Suppressor macrophage treated with lipopolysaccharide for 4 hours (primary cell): ENCODE results near the gene ABCD1.
"Not testable (repeated sequence)": the region's sequence is repeated elsewhere in the genome, so short reads cannot be mapped to it uniquely, and the experiment has no call there.

Experiments used
- DNase-seq: peaks from one replicate; pipeline ENCODE4 v3.0.0-alpha.2; 2020

ABCD1 gene

DNA sequence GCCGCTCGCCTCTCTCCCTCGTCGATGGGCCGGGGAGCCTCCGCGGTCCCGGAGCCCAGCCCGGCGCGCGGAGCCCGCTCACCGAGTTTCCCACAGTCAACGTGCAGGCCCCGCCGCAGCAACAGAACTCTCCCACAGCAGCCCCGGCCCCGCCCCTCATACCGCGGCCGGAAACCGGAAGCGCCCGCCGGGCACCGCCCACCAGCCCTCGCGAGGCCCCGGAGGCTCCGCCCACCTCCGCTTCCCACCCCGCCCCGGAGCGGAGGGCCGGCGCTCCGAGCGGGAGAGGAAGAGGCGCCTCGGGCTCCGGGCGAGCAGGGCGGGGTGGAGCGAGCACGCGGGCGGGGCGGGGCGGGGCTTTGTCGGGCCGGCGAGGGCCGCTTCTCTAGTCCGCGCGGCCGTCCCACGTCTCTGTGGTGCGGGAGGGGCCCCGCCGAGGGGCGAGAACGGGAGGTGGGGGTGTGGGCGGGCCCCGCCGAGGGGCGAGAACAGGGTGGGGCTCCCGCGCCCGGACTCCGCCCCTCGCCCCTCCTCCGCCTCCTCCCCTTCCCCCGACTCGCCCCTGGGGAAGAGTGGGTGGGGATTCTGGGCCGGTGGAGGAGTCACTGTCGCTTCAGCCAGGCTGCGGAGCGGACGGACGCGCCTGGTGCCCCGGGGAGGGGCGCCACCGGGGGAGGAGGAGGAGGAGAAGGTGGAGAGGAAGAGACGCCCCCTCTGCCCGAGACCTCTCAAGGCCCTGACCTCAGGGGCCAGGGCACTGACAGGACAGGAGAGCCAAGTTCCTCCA lies at the start of gene ABCD1, which contains the start of gene BCAP31:
Gene ABCD1 (plus strand): TSS at position 605 of the 787 bp plus-strand sequence. CDS start 411 bp downstream, outside the sequence.
Gene BCAP31 (minus strand): TSS at position 136 of the 787 bp plus-strand sequence. CDS start 1,143 bp downstream, outside the sequence.
- DNase-seq = peak; percentile 94

DNA sequence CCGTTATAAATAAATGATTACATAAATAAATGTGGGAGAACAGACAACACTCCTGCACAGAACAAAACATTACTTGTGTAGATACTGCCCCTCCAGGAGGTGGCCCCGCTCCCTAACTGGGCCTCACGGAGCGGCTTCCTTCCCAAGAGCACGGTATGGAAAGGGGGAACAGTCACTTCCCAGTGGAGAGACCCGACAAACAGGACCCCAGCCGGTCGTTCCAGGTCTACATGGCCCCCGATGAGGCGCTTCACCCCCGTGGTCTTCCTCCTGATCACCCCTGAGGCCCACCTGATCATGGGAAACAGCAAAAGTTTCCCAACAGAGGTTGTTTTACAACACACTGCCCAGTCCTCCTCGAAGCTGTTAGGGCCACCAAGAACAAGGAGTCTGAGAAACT lies 43.5 kb upstream of the ABCD1 start:
- DNase-seq = no peak

DNA sequence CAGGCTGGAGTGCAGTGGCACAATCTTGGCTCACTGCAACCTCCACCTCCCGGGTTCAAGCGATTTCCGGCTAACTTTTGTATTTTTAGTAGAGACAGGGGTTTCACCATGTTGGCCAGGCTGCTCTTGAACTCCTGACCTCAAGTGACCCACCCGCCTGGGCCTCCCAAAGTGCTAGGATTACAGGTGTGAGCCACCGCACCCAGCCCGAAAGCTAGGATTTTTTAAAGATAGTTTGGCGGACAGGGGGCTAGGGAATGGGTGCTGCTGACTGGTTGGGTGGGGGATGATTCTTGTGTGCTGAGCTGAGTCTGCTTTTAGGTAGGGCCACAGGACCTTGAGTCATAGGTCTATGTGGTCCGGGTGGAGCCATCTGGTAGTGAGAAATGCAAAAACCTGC lies 41.2 kb upstream of the ABCD1 start:
- DNase-seq = not testable (repeated sequence)

DNA sequence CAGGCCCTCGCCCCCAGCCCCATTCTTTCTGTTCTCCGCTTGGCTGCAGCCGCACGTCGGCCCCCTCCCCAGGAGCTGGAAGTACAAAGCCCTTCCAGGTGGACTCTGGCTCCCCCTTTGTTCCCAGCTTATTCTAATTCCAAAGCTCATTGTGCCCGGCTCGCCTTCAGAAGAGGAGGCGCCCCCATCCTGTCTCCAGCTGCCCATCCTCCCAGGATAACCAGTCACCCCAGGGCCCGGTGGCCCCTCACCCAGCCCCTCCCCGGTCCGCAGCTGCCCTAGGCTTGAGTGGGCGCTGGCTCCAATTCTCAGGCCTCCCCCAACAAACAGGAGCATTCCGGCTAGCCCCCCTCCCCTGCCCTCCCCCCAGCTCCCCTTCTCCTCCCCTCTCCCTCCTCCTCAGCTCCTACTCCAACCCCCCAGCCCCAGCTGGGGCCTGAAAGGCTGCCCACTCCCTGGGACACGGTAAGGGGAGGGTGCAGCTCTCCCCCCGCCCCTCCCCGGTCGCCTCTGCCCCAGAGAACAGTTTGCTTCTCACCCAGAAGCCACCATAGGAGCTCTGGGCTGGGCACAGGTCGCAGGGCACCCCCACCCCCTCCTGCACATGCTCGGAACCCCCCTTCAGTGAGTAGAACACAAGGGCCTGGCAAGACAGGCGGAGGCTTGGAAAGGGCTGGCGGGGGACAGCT lies 40.0 kb upstream of the ABCD1 start:
- DNase-seq = no peak

DNA sequence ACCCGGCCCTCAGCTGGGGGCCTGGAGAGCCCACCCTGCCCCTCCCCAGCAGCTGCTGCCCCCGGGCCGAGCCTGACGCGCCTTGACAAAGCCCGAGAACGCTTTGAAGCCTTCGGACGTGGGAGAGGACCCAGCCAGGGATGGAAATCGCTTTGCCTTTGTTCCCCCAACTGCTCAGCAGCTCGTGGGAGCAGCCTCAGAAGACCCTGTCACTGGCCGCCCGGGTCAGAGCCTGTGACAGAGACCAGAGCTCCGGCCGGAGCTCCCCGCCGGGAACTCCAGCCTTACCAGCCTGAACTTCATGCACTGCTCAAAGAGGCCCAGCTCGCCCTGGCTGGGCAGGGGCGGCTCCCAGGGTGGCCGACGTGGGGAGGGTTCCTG lies 39.5 kb upstream of the ABCD1 start:
- no peak for DNase-seq

DNA sequence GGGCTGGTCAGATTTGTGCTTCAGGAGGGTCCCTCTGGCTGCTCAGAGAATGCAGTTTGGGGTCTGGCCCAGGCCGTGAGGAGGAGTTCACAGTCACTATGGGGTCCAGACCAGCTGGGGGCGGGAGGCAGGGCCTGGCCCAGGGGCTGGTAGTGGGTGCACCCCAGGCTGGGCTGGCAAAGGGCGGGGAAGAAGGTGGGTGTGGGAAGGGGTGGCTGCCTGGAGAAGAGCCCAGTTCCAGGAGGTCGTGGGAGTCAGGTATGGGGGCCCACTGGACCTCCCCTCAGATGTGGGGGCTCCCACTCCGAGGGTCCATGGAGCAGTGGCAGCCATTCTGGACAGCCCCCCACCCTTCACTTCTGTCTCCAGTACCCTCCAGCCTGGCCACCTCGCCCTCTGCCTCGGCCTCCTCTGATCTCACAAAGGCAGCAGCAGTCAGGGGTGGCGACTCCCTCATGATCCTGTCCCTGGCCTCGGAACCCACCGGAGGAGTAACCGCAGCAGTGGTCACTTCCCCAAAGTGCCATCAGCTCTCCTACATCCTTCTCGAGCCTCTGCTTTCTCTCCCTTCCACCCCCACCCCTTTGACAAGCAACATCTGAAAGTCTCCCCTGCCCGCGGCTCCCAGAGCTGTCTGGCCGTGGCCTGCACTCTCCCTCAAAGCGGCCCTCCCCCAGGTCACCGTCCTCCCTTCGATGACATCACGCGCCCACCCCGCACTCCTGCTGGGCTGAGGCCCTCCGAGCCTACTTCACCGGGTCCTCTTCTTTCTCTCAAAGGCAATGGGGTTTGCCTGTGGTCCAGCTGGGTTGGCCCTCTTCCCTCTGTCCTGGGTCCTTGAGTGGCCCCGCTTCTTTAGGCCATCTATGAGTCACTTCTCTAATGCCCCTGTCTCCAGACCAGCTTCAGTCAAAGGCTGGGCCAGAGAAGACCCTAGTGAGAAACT lies 38.6 kb upstream of the ABCD1 start:
- DNase-seq = peak; percentile 35

DNA sequence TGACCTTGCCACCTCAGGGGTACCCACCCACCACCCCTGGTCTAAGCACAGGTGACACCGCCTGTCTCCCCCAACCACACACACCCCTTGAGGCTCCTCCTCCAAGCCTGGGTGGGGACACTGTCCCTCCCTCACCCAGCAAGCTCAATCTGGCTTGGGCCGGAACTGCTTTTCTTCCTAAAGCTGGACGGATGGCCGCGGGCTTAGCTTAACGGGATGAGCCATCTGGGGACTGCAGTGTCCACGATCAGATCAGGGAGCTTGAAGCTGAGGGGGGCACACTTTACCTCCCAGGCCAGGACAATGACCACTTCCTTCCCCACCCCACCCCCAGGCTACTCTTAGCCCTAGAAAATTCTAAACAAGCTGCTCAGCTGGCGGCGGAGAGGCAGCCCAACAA lies 37.9 kb upstream of the ABCD1 start:
- no peak for DNase-seq

DNA sequence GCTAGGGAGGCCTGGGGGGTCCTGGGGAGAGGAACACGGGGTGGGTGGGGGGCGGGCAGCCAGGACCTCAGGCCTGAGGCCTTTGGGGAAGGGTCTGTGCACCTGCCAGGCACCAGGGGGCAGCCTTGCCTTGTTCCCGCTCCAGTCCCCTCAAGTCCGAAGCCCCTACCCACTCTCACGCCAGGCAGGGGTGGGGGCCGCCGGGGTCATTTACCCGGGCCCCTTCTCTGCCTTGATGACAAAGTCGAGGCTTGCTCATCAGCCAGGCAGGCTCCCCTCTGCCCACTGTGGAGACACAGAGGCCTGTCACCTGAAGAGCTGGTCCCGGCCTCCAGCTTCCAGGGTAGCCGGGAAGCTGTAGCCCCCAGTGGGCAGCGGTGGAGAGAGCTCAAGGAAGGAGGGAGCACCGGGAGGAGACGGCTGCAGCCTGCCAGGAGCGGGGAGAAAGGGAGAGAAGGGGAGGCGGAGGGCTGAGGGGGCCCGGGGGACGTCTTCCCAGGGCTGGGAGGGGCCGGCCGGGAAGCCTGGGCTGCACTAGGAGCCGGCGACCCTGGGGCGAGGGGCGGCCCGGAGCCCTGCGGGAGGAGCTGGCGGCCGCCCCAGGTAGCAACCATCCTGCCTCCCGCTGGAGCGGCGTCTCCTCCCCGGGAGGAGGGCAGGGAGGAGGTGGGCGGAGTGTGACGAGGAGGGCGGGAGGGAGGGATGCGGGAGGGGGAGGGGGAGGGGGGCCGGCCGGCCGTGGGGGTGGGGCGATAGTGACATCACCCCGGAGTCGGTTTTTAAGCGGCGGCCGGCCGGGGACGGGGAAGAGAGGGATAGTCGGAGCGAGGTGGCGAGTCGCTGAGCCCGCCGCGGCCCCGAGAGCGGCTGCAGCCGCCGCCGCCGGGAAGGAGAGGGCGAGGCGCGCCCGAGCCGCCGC lies 37.3 kb upstream of the ABCD1 start, which contains the start of gene SLC6A8:
Gene SLC6A8 (plus strand): TSS at position 806 of the 919 bp plus-strand sequence. CDS start 649 bp downstream, outside the sequence.
- DNase-seq = peak; percentile 64

DNA sequence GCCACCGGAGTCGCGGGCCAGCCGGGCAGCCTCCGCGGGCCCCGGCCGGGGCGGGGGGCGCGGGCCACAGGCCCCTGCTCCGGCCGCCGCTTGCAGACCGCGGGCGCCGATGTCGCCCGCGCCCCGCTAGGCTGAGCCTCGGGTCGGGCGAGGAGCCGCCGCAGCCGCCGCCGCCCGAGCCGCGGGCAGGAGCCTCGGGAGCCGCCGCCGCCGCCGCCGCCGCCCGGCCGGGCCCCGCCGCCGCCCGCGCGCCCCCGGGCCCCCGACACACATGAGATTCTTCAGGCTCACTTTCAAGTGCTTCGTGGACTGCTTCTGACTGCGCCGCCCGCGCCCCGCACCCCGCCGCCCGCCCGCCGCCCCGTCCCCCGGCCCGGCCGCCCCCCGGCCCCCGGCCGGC lies 36.6 kb upstream of the ABCD1 start:
- no peak for DNase-seq

DNA sequence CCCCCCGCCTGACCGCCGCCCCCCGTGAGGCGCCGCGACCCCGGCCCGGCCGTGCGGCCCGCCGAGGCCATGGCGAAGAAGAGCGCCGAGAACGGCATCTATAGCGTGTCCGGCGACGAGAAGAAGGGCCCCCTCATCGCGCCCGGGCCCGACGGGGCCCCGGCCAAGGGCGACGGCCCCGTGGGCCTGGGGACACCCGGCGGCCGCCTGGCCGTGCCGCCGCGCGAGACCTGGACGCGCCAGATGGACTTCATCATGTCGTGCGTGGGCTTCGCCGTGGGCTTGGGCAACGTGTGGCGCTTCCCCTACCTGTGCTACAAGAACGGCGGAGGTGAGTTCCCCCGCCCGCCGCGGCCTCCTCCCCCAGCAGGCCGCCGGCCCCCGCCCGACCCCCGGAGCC lies 36.1 kb upstream of the ABCD1 start:
- DNase-seq = no peak

DNA sequence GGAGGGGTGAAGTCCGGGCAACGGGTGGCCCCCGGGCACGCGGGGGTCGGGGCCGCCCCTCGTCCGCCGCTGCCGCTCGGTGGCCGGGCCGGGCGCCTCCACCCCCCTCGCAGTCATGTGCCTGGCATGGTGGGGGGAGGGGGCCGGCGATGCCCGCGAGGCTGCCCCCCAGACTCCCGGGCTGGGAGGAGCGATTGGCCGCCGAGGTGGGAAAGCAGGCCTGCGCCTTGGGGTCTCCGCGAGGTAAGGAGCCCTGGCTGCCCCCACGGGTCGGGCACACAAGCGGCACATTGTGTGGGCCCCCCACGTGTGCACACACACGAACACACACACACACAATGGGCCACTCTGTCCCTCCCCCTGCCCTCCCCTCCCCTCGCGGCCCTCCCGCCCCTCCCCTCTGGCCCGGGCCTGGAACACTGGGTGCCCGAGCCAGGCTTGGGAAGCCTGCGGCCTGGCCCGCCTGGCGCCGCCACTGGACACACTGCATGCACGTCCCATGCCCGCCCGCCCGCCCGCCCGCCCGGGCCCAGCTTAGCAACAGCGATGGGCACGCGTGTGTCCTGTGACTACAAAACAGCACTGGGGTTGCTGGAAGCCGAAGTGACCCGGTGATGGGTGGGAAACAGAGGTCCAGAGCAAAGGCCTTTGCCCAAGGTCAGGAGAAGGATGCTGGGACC lies 35.6 kb upstream of the ABCD1 start:
- no peak for DNase-seq

DNA sequence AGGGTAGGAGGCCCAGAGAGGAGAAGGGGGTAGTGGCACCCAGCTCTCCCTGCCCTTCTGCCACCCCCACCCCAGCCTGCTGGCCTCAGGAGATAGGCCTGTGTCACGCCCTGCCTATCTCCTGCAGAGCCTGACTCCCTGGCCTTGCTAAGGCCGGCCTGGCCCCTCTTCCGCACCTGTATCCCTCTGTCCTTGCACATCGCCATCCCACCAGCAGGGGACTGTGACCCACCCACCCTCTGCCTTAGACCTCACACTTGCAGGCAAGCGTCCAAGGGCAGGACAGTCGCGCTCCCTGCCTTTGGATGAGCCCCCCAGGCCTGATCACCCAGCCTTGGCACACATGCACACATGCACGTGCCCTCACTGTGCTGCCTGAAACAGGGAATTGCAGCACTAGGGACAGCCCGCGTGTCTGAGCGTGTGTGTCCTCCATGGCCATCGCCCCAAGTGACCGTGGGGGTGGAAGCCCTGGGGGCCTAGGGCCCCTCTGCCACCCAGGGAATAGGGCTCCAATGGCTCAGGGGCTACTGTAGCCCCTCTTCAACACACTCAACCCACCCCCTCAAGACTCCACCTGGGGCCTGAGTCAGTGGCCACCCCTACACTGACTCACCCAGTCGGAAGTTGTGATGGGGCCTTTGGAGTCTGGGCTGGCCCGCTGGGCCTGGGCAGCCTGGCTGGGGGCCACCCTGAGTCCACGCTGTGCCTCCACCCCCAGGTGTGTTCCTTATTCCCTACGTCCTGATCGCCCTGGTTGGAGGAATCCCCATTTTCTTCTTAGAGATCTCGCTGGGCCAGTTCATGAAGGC lies 34.8 kb upstream of the ABCD1 start:
- DNase-seq = no peak

DNA sequence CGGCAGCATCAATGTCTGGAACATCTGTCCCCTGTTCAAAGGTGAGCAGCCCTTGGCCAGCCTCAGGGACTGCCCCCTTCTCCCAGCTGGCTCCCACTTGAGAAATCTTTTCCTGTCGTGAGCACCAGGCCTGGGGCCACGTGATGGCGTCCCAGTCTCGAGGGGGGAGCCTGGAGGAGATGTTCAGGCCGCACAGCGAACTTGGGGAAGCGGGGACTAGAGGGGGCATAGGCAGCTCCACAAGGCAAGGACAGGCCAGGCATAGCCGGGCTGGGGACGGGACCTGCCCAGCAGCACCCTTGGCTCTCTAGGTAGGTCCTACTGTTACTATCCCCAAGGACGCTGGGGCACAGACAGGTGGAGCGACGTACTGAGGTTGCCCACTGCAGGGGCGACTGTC lies 34.2 kb upstream of the ABCD1 start:
- no peak for DNase-seq

DNA sequence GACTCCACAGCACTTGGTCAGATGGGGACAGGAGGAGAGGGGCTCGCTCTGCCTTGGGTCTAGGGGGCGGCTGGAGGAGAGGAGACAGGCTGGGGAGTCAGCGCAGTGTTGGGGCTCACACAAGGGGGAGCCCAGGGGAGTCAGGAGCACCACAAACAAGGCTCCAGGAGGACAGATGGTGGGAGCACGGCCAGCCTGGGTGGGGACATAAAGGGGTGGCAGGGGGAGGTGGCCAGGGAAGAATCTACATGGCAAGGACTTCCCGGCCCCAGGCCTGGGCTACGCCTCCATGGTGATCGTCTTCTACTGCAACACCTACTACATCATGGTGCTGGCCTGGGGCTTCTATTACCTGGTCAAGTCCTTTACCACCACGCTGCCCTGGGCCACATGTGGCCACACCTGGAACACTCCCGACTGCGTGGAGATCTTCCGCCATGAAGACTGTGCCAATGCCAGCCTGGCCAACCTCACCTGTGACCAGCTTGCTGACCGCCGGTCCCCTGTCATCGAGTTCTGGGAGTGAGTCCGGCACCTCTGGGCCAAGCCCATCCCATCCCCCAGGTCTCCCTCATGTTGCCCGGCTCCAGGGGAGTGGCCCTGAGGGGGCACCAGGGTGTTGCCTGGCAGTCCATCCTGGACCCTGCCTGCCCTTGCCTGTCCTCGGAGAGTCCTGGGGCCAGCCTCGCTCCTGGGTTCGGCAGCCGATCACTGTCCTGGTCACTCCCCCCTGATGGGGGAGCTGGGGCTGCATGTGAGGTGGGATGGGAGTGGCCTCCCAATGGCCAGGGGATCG lies 33.4 kb upstream of the ABCD1 start:
- not testable (repeated sequence) for DNase-seq

DNA sequence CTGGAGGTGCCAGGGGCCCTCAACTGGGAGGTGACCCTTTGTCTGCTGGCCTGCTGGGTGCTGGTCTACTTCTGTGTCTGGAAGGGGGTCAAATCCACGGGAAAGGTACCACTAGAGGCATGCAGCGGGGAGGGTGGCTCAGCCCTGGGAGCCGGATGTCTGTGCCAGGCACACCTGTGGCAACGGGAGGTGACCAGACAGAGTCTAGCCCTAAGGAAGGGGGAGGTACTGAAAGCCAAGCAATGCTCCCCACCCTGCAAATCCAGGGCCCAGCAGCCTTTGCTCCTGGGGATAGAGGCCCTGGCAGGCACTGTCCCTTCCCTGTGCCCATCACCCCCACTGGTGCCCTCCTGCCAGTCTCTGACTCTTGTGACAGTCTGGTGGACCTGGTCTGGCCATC lies 32.7 kb upstream of the ABCD1 start:
- no peak for DNase-seq

DNA sequence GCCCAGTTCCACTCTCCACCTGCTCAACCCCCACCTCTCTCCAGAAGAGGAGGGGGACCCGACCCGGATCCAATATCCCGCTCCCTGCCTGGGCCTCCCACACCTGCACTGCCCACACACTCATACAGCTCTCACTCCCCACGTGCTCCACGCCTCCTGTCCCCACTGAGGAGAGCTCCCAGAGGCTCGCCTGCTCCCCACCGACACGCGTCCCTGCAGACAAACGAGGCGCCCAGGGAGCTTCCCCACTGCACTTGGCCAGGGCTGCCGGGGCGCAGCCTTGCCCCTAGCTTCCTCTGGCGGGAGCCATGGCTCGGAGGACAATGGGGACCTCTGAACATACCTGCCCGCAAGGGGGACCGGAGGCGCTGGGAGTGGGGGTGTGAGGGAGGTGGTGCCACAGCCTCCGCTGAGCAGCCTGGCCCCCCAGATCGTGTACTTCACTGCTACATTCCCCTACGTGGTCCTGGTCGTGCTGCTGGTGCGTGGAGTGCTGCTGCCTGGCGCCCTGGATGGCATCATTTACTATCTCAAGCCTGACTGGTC lies 32.0 kb upstream of the ABCD1 start:
- DNase-seq = no peak

DNA sequence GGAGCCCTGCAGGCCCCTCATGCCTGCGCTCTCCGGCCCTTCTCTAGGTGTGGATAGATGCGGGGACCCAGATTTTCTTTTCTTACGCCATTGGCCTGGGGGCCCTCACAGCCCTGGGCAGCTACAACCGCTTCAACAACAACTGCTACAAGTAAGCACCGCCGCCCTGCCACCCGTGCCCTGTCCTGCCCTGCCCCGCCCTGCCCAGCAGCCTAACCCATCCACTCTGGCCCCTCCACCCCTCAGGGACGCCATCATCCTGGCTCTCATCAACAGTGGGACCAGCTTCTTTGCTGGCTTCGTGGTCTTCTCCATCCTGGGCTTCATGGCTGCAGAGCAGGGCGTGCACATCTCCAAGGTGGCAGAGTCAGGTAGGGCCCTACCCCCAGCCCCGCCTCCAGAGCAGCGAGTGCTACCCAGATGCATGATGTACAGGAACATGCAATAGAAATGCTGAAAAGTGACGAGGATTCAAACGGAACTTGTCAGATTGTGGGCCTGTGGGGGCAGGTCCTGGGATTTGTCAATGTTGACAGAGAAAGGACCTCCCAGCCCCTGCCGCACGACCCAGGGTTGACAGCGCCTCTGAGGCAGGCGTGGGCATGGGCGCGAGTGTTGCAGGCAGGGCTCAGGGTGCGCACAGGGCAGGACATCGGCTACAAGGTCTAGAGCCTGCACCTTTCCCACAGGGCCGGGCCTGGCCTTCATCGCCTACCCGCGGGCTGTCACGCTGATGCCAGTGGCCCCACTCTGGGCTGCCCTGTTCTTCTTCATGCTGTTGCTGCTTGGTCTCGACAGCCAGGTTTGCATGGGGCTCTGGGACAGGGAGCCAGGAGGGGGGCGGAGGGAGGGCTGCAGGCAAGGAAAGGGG lies 31.2 kb upstream of the ABCD1 start:
- no peak for DNase-seq

DNA sequence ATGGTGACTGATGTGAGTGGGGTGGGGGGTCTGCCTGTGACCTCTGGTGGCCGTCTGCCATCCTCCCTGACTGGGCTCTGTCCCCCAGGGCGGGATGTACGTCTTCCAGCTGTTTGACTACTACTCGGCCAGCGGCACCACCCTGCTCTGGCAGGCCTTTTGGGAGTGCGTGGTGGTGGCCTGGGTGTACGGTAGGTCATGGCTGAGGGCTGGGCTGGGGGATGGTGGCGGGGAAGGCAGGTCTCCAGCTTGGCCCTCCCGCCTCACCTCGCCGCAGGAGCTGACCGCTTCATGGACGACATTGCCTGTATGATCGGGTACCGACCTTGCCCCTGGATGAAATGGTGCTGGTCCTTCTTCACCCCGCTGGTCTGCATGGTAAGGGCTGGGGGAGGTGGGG lies 30.4 kb upstream of the ABCD1 start:
- not testable (repeated sequence) for DNase-seq
